ENCODE data around the gene FLT4.

Gene FLT4

DNA sequence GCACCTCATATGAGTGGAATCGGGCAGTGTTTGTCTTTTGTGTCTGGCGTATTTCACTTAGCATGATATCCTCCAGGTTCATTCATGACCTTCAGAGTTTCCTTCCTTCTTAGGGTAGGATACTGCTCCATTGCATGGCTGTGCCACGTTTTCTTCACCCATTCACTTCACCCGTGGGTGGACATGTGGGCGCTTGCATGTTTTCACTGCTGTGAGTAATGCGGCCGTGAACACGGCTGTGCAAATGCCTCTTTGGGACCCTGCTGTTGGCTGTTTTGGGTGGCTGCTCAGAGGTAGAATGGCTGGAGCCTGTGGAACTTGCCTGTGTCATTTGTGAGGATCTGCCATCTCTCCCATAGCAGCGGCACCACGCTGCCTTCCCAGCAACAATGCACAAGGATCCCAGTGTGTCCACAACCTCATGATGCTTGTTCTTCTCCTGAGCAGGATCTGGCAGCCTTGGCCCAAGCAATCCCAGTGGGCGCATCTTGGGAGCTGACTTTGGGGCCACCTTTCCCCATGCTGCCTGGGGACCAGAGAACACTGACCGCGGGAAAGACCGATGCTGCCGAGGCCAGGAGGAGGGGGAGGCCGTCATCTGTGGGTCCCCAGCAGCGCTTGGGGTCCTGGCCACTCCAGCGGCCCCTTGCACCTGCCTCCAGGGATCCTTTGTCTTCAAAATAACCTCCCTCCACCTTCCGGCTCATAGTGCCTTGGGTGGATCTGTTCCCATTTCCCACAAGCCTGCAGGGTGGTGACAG is 55.8 kb downstream of the FLT4 start:
- Histone ChIP-seq H3K4me3 (ENCODE audit: low read depth in 1 of 2, low read length in 2 of 2) (no peak overlapping the region), H3K36me3 (ENCODE audit: control insufficient read depth in 1 of 2, insufficient read depth in 2 of 2, low read length in 2 of 2) (no peaks in the 10 kb centered on the region), H3K9me3 (ENCODE audit: control insufficient read depth in 1 of 2, low read length in 2 of 2) (no peaks in the 10 kb centered on the region), H3K27me3 (ENCODE audit: control insufficient read depth in 1 of 2, insufficient read depth in 2 of 2, low read length in 2 of 2) (peaks cover 11 to 15% of the 10 kb centered on the region in 2 donors), H3K9ac (ENCODE audit: low read depth in 1 of 2, low read length in 2 of 2) (no peak overlapping the region), H3K4me1 (ENCODE audit: control insufficient read depth in 1 of 2, insufficient read depth in 2 of 2, low read length in 2 of 2) (no peaks in the 10 kb centered on the region), H3K27ac (ENCODE audit: low read depth, low read length) (no peak overlapping the region)

- peaks cover 19 to 20% of the 10 kb centered on the region in 2 donors for H3K27me3 ChIP-seq (ENCODE audit: control insufficient read depth in 1 of 2, insufficient read depth in 2 of 2, low read length in 2 of 2)
- no peak overlapping the region for H3K27ac ChIP-seq (ENCODE audit: low read depth, low read length)
- H3K9ac ChIP-seq (ENCODE audit: low read depth in 1 of 2, low read length in 2 of 2) = no peak overlapping the region
- no peak overlapping the region for H3K4me3 ChIP-seq (ENCODE audit: low read depth in 1 of 2, low read length in 2 of 2)
- H3K4me1 ChIP-seq (ENCODE audit: control insufficient read depth in 1 of 2, insufficient read depth in 2 of 2, low read length in 2 of 2) = no peaks in the 10 kb centered on the region
- H3K36me3 ChIP-seq (ENCODE audit: control insufficient read depth in 1 of 2, insufficient read depth in 2 of 2, low read length in 2 of 2) = no peaks in the 10 kb centered on the region
- H3K9me3 ChIP-seq (ENCODE audit: control insufficient read depth in 1 of 2, low read length in 2 of 2) = no peaks in the 10 kb centered on the region
Measured at GRCh38 chr5:180592176-180592575, 57.2 kb downstream of the FLT4 start.

- peaks cover 19 to 20% of the 10 kb centered on the region in 2 donors for H3K27me3 ChIP-seq (ENCODE audit: control insufficient read depth in 1 of 2, insufficient read depth in 2 of 2, low read length in 2 of 2)
- H3K9ac ChIP-seq (ENCODE audit: low read depth in 1 of 2, low read length in 2 of 2) = no peak within 1 kb of the TSS
- H3K4me3 ChIP-seq (ENCODE audit: low read depth in 1 of 2, low read length in 2 of 2) = no peak within 1 kb of the TSS
- H3K36me3 ChIP-seq (ENCODE audit: control insufficient read depth in 1 of 2, insufficient read depth in 2 of 2, low read length in 2 of 2) = no peaks in the 10 kb centered on the region
- no peaks in the 10 kb centered on the region for H3K9me3 ChIP-seq (ENCODE audit: control insufficient read depth in 1 of 2, low read length in 2 of 2)
- no peak within 1 kb of the TSS for H3K27ac ChIP-seq (ENCODE audit: low read depth, low read length)
- no peaks in the 10 kb centered on the region for H3K4me1 ChIP-seq (ENCODE audit: control insufficient read depth in 1 of 2, insufficient read depth in 2 of 2, low read length in 2 of 2)
Measured at GRCh38 chr5:180591311-180591887, 58.0 kb downstream of the FLT4 start, which contains the start of gene SCGB3A1. Gene SCGB3A1 (minus strand): TSS chr5:180591499. CDS start chr5:180591462, 37 bp downstream.

- H3K36me3 ChIP-seq (ENCODE audit: control insufficient read depth in 1 of 2, insufficient read depth in 2 of 2, low read length in 2 of 2) = no peaks in the 10 kb centered on the region
- H3K27ac ChIP-seq (ENCODE audit: low read depth, low read length) = no peak overlapping the region
- peaks cover 19 to 20% of the 10 kb centered on the region in 2 donors for H3K27me3 ChIP-seq (ENCODE audit: control insufficient read depth in 1 of 2, insufficient read depth in 2 of 2, low read length in 2 of 2)
- H3K4me1 ChIP-seq (ENCODE audit: control insufficient read depth in 1 of 2, insufficient read depth in 2 of 2, low read length in 2 of 2) = no peaks in the 10 kb centered on the region
- H3K4me3 ChIP-seq (ENCODE audit: low read depth in 1 of 2, low read length in 2 of 2) = no peak overlapping the region
- H3K9me3 ChIP-seq (ENCODE audit: control insufficient read depth in 1 of 2, low read length in 2 of 2) = no peaks in the 10 kb centered on the region
- H3K9ac ChIP-seq (ENCODE audit: low read depth in 1 of 2, low read length in 2 of 2) = no peak overlapping the region
Measured at GRCh38 chr5:180590543-180591310, 58.7 kb downstream of the FLT4 start.

- no peaks in the 10 kb centered on the region for H3K4me1 ChIP-seq (ENCODE audit: control insufficient read depth in 1 of 2, insufficient read depth in 2 of 2, low read length in 2 of 2)
- H3K27ac ChIP-seq (ENCODE audit: low read depth, low read length) = no peak overlapping the region
- H3K36me3 ChIP-seq (ENCODE audit: control insufficient read depth in 1 of 2, insufficient read depth in 2 of 2, low read length in 2 of 2) = no peaks in the 10 kb centered on the region
- H3K27me3 ChIP-seq (ENCODE audit: control insufficient read depth in 1 of 2, insufficient read depth in 2 of 2, low read length in 2 of 2) = peaks cover 19 to 20% of the 10 kb centered on the region in 2 donors
- no peaks in the 10 kb centered on the region for H3K9me3 ChIP-seq (ENCODE audit: control insufficient read depth in 1 of 2, low read length in 2 of 2)
- no peak overlapping the region for H3K9ac ChIP-seq (ENCODE audit: low read depth in 1 of 2, low read length in 2 of 2)
- H3K4me3 ChIP-seq (ENCODE audit: low read depth in 1 of 2, low read length in 2 of 2) = no peak overlapping the region
Measured at GRCh38 chr5:180589771-180590542, 59.4 kb downstream of the FLT4 start.

DNA sequence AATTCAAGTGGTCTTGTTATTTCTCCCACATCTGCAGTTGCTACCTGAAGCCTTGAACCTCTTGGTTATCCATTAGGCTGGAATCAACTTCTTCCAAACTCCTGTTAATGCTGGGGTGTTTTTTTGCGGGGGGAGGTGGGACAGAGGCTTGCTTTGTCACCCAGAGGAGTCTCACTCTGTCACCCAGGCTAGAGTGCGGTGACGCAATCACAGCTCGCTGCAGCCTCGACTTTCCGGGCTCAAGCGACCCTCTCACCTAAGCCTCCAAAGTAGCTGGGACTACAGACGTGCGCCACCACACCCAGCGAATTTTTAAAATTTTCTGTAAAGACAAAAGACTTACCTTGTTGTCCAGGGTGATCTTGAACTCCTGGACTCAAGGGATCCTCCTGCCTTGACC is 62.5 kb downstream of the FLT4 start:
- Histone ChIP-seq H3K27me3 (ENCODE audit: control insufficient read depth in 1 of 2, insufficient read depth in 2 of 2, low read length in 2 of 2) (peaks cover 16 to 19% of the 10 kb centered on the region in 2 donors), H3K4me1 (ENCODE audit: control insufficient read depth in 1 of 2, insufficient read depth in 2 of 2, low read length in 2 of 2) (no peaks in the 10 kb centered on the region)

GRCh38 chr5:180586204-180586603 is 63.2 kb downstream of the FLT4 start:
- Histone ChIP-seq H3K36me3 (ENCODE audit: control insufficient read depth in 1 of 2, insufficient read depth in 2 of 2, low read length in 2 of 2) (no peaks in the 10 kb centered on the region), H3K27me3 (ENCODE audit: control insufficient read depth in 1 of 2, insufficient read depth in 2 of 2, low read length in 2 of 2) (peaks cover 16 to 19% of the 10 kb centered on the region in 2 donors), H3K27ac (ENCODE audit: low read depth, low read length) (no peak overlapping the region), H3K9ac (ENCODE audit: low read depth in 1 of 2, low read length in 2 of 2) (no peak overlapping the region), H3K4me1 (ENCODE audit: control insufficient read depth in 1 of 2, insufficient read depth in 2 of 2, low read length in 2 of 2) (no peaks in the 10 kb centered on the region), H3K9me3 (ENCODE audit: control insufficient read depth in 1 of 2, low read length in 2 of 2) (no peaks in the 10 kb centered on the region), H3K4me3 (ENCODE audit: low read depth in 1 of 2, low read length in 2 of 2) (no peak overlapping the region)

More for the DNA sequence above, 62.5 kb downstream of the FLT4 start:
- no peak overlapping the region for H3K27ac ChIP-seq (ENCODE audit: low read depth, low read length)
- H3K36me3 ChIP-seq (ENCODE audit: control insufficient read depth in 1 of 2, insufficient read depth in 2 of 2, low read length in 2 of 2) = no peaks in the 10 kb centered on the region
- H3K9ac ChIP-seq (ENCODE audit: low read depth in 1 of 2, low read length in 2 of 2) = no peak overlapping the region
- H3K4me3 ChIP-seq (ENCODE audit: low read depth in 1 of 2, low read length in 2 of 2) = no peak overlapping the region
- no peaks in the 10 kb centered on the region for H3K9me3 ChIP-seq (ENCODE audit: control insufficient read depth in 1 of 2, low read length in 2 of 2)

DNA sequence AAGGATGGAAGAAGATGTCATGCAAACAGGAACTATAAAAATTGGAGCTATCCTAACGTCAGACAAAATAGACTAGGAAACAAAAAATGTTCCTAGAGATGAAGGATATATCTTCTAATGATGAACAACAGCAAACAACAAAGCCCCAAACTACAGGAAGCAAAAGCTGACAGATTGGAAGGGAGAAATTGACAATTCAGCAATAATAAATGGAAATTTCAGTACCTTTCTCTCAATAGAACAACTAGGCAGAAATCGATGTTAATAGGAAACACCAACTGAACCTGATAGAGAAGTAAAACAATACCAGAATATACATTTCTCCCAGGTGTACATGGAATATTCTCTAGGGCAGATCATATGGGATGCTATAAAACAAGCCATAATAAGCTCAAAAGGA is 65.7 kb downstream of the FLT4 start:
- no peak overlapping the region for H3K27ac ChIP-seq (ENCODE audit: low read depth, low read length)
- H3K4me3 ChIP-seq (ENCODE audit: low read depth in 1 of 2, low read length in 2 of 2) = no peak overlapping the region
- H3K4me1 ChIP-seq (ENCODE audit: control insufficient read depth in 1 of 2, insufficient read depth in 2 of 2, low read length in 2 of 2) = no peaks in the 10 kb centered on the region
- no peak overlapping the region for H3K9ac ChIP-seq (ENCODE audit: low read depth in 1 of 2, low read length in 2 of 2)
- H3K36me3 ChIP-seq (ENCODE audit: control insufficient read depth in 1 of 2, insufficient read depth in 2 of 2, low read length in 2 of 2) = no peaks in the 10 kb centered on the region
- H3K9me3 ChIP-seq (ENCODE audit: control insufficient read depth in 1 of 2, low read length in 2 of 2) = no peaks in the 10 kb centered on the region
- H3K27me3 ChIP-seq (ENCODE audit: control insufficient read depth in 1 of 2, insufficient read depth in 2 of 2, low read length in 2 of 2) = peaks cover 4 to 9% of the 10 kb centered on the region in 2 donors

DNA sequence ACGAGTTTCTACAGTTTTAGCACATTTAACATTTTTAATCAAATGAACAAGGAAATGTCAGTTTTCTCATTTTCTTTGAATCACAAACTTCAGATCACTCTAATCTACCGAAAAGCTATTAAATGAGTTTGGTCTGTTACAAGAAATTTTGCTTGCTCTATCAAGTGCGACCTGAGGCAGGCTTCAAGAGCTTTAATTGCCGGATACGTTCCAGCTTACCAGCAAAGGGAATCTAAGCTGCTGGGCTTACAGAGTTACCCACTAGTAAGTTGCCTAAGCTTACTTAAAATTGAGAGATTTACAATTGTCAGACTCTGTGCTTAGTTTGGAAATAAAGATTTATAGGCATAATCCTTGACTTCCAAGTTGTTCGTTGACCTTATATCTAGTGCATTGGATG is 68.7 kb downstream of the FLT4 start:
- H3K36me3 ChIP-seq (ENCODE audit: control insufficient read depth in 1 of 2, insufficient read depth in 2 of 2, low read length in 2 of 2) = peaks cover 9 to 19% of the 10 kb centered on the region in 2 donors
- no peak overlapping the region for H3K4me3 ChIP-seq (ENCODE audit: low read depth in 1 of 2, low read length in 2 of 2)
- H3K27ac ChIP-seq (ENCODE audit: low read depth, low read length) = no peak overlapping the region
- no peak overlapping the region for H3K9ac ChIP-seq (ENCODE audit: low read depth in 1 of 2, low read length in 2 of 2)
- H3K4me1 ChIP-seq (ENCODE audit: control insufficient read depth in 1 of 2, insufficient read depth in 2 of 2, low read length in 2 of 2) = no peaks in the 10 kb centered on the region
- no peaks in the 10 kb centered on the region for H3K9me3 ChIP-seq (ENCODE audit: control insufficient read depth in 1 of 2, low read length in 2 of 2)
- H3K27me3 ChIP-seq (ENCODE audit: control insufficient read depth in 1 of 2, insufficient read depth in 2 of 2, low read length in 2 of 2) = no peaks in the 10 kb centered on the region
